EH (cell line): ENCODE results near the gene INSR.
"Not testable (repeated sequence)": the region's sequence is repeated elsewhere in the genome, so short reads cannot be mapped to it uniquely, and the experiment has no call there.

Experiments
- DNase-seq: peaks from one replicate; pipeline ENCODE4 v3.0.0-alpha.2; 2015; ENCODE audit warnings: low read depth

INSR gene

GRCh38 chr19:7224209-7224686 lies 70.0 kb downstream of the INSR start:
- DNase-seq, result no peak

DNA sequence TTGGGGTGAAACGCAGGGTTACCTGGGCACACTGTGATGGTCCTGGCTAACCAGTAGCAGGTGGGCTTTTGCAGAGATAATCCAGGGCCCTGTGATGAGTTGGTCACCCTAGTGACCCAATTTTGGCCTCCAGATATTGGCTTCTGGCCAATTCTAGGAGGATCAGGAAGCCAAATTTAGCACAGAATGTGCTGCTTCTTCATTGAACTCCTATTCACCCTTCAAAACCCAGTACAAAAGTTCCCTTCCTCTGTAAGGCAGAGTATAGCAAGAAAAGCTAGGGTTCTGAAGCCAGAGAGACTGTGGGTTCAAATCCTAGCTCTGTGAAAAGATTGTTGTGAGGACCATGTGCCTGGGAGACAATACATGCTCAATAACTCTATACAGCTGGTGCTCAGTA lies 70.8 kb downstream of the INSR start:
- DNase-seq, result no peak

DNA sequence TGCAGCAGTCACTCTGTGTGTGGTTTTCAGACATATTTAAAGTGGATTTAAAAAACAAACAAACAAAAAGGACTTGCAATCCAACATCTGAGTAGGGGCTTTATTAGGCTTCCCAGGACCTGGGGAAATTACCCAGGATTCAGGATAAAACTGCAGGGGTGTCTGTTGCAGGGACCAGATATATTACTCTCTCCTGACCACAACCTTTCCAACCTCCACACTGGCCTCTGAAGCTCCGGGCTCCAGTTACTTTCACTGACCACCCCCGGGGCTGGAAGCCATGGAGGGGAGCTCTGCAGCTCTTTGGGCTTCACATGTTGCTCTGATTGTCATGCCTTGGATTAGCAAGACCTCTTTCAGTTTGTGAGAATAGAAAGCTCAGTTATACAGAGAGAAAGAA lies 75.2 kb downstream of the INSR start:
- no peak for DNase-seq

GRCh38 chr19:7217861-7218260 lies 76.4 kb downstream of the INSR start:
- no peak for DNase-seq

DNA sequence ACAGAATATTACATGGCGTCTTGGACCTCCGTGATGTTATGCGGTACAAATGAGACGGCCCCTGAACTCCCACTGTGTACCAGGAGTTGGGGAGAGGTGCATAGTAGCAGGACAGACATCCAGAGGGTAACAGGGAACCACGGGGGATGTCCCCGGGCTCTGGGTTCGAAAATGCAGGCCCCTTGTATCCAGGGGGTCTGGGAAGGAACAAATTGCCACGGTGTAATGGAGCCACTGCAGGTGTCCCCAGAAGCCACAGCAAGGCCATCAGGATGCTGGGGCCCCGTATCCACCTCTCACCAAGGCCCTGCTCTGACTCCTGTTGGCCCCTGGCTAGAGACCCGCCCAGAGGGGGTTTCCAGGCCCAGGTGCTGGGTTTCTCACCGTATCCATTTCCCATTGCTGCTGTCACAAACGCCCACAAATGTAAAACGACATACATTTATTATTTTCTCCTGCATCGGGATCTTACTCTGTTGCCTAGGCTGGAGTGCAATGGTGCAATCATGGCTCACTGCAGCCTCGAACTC lies 77.8 kb downstream of the INSR start:
- no peak for DNase-seq

GRCh38 chr19:7215176-7215575 lies 79.0 kb downstream of the INSR start:
- DNase-seq, result no peak

GRCh38 chr19:7214324-7215089 lies 79.7 kb downstream of the INSR start:
- no peak for DNase-seq

DNA sequence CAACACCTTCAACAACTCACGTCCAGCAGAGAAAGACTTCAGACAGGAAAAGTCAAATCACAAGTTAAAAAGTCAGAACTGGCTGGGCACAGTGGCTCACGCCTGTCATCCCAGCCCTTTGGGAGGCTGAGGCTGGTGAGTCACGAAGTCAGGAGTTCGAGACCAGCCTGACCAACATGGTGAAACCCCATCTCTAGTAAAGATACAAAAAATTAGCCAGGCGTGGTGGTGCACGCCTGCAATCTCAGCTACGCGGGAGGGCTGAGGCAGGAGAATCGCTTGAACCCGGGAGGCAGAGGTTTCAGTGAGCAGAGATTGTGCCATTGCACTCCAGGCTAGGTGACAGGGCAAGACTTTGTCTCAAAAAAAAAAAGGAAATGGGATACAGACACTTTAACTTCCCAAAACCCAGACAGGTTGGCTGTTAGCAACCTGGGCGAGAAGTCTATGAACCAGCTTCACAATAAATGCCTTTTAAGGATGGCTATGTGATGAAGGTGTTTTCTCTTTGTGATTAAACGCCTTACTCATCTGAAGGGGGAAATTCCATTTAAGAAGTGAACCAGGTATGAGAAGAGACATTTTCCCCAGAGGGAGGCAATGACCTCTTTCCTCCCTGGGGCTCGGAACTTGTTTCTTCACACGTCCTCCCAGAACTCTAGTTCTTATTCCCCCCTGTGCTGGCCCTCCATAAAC lies 80.4 kb downstream of the INSR start:
- no peak for DNase-seq

DNA sequence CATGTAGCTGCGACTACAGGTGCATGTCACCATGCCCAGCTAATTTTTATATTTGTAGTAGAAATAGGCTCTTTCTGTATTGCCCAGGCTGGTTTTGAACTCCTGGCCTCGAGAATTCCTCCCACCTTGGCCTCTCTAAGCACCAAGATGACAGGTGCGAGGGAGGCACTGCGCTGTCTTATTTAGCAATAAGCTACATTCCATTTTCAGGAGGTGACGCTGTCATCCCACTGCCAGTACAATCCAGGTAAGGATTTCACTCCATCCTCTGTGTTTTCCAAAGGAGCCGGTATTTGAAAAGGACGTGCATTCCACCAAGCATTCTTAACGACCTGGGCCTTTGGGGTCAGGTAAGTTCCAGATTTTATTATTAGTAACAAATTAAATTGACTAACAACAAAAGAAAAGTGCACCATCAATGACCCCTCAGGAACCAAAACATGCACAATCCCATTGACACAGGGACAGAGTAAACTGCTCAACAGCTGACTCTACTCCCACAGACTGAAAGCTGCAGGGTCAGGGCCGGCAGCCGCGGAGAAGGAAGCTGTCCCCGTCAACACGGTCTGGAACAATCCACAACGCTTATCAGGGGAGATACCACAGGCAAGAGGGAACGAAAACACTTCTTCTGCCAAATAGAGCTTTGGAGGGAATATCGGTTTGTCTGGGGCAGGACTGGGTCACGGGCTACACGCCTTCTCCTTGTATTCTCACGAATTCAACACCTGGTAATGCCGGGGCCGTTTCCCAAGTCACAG lies 82.8 kb downstream of the INSR start:
- no peak for DNase-seq

GRCh38 chr19:7210359-7210758 lies 83.9 kb downstream of the INSR start:
- DNase-seq, result no peak

GRCh38 chr19:7209597-7210325 lies 84.5 kb downstream of the INSR start:
- DNase-seq, result not testable (repeated sequence)

- DNase-seq, result not testable (repeated sequence)
These were observed 85.2 kb downstream of the INSR start for GRCh38 chr19:7209036-7209435.

DNA sequence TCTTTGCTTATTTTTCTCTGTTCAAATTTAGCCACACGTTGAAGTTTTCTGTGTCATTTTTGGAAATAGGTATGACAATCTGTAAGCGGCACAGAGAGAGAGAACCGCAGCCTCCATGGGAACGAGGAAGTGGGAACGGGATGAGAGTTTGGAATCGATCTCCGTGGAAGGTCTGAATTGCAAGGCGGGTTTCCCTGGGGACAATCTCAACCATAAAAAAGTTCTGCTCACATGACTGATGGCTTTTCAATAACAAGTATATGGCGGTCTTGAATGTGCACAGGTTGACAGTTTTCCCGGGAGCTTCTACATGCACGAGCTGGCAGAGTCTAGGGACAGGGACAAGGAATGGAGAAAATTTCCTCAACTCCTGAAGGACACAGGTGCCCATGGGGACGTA lies 90.9 kb downstream of the INSR start:
- DNase-seq, result no peak

- no peak for DNase-seq
These were observed 91.3 kb downstream of the INSR start for GRCh38 chr19:7202888-7203287.

DNA sequence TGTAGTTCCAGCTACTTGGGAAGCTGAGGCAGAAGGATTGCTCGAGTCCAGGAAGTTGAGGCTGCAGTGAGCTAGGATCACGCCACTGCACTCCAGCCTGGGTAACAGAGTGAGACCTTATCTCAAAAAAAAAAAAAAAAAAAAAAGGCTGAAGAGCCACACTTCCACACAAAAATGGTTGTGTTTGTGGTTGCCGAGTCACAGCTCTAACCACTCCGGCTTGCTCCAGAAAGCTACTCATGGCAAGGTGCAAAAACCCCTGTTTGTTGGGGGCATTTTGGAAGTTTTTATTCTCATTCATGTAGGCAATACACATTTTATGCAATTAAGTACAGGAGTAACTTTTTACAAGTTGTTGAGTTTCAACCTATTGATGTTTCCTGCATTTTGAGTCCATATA lies 93.5 kb downstream of the INSR start:
- no peak for DNase-seq

DNA sequence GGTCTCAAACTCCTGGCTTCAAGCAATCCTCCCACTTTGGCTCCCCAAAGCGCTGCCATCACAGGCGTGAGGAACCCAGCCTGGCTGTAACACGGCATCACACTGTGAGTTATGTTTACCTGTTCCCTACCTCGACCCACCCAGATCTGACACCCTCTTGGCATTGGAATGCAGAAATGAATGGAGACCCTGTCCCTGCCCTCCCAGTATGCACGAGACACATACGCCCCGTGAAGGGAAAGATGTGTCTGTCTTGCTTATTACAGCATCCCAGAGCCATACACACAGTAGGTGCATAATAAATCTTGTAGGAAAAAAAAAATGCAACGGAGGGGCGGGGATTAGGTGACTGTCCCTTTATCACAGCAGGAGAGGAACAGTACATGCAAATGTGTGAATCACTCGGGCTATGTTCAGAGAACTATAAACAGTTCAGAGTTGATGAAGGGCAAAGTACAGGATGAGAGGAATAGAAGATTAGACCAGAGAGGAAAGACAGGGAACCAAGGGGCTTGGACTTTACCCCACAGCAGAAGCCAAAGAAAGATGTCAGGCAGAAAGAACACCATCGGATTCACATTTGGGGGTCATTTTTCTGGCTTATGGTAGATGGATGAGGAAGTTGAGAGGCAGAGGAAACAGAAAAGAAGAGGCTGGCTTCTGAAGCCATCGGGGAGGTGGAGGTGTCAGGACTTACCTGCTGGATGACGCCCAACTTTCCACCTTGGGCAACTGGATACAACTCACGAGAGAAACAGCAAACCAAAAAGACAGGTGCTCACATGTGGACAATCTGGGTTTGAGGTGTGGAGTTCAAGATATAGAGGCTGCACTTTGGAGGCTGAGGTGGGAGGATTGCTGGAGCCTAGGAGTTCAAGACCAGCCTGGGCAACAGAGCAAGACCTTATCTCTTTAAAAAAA lies 94.3 kb downstream of the INSR start:
- no peak for DNase-seq

DNA sequence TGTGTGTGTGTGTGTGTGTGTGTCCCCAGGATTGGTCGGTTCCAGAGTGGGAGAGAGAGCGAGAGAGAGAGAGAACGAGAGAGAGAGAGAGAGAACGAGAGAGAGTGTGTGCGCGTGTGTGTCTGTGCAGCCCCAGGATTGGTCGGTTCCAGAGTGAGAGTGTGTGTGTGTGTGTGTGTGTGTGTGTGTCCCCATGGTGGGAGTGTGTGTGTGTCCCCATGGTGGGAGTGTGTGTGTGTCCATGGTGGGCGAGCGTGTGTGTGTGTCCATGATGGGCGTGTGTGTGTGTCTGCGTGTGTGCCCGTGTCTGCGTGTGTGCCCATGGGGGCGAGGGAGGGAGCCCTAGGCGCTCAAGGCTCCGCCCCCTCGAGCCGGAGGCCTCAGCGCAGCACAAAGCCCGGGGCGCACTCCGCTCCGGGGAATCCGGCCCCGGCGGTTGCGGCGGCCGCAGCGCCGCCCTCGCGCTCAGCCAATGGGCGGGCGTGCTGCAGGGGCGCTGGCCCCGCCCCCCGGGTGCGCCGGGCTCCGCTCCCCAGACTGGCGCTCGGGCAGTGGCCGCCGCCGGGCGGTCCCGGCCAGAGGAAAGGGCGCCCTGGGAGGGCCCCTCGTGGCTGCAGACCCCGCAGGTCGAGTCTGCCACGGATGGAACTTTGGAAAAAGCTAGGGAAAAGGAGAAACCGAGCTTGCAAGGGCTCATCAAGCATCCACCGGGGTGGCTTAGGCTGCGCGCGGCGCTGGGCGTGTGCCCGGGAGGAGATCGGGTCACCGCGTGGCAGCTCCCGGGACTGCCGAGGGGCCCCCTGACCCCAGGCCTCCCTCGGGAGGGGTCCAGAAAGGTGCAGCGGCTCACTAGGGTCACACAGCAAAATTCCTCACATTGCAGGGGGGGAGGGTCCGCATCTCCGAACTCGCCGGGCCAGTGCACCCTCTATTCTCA lies 96.2 kb downstream of the INSR start:
- DNase-seq, result peak; percentile 92

DNA sequence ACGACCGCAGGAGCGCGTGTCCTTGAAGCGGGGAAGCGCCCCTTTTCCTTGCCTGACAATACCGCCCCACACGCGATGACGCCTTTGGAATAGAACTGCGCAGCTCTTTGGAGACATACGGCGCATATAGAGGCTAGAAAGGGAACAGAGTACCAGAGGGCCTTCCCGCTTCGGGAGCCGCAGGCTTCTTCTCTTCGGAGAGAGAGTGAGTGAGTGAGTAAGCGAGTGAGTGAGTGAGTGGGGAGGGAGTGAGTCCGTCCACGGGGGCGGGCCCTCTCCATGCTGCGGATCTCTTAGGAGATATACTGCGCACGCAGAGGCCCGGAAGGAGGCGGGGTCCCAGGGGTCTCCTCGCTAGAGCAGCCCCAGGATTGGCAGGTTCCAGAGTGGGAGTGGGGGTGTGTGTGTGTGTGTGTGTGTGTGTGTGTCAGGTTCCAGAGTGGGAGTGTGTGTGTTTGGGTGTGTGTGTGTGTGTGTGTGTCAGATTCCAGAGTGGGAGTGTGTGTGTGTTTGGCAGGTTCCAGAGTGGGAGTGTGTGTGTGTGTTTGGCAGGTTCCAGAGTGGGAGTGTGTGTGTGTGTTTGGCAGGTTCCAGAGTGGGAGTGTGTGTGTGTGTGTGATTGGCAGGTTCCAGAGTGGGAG lies 97.0 kb downstream of the INSR start:
- peak; percentile 96 for DNase-seq

DNA sequence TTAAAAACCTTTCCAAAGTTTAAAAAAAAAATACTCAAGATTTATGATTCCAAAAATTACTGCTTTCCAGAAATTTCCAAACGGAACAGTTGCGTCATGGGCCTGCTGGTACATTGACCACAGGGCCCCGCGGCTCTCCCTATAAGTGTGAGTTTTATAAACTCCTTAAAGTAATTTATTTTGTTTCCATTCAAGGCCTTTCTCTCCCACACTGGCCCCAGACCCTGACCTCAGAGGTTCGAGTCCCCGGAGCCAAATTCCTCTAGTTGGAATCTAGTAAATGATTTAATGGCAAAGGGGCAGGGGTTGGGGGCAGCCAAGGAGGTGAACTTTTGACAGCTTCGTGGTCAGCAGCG lies 97.5 kb downstream of the INSR start:
- DNase-seq, result no peak
